Measurements from ENCODE around the gene RAB6A.
"Not testable (repeated sequence)": the region's sequence is repeated elsewhere in the genome, so short reads cannot be mapped to it uniquely, and the experiment has no call there.

The RAB6A gene

DNA sequence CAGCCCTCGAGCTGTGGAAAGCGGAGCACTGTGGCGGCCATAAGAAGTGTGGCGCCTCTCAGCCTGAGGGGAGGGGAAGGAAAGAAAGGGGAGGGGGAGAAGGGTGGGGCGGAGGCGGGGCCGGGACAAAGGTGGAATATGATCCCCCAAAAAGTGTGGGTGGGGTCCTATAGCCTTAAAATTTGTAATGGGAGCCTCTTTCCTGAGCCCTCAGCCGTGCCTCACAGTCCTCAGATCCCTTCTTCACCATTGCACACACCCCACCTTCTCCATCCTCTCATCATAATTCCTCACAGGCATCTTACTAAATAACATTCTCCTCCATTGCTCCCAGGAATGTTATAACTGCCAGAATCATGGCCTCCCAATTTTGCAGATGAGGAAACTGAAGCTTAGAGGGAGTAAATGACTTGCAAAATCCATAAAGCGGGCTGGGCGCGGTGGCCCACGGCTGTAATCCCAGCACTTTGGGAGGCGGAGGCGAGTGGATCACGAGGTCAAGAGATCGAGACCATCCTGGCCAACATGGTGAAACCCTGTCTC lies 600 bp upstream of the RAB6A start:
- no peak for DNase-seq

DNA sequence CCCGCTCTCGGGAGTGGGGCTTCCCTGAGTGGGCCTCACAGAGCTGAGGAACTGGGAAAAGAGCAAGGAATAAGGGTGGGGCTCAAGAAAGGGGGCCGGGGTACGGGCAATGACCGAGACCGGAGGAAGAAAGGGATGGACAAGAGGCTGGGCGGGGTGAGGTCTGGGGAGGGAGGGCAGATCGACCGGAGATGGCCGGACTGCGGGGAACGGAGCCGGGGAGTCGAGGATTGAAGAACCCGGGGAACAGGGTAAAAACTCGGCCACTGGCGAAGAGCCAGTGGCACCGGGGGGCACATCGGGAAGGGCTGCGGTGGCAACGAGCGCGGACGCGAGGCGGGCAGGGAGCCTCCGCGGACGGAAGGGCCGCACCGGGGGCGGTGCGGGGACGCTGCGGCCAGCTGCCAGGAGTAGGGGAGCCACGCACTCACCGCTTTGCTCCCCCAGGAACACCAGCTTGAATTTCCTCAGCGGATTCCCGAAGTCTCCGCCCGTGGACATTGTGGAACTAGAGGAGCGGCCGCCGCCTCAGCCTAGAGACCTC lies 667 bp downstream of the RAB6A start:
- peak; percentile 35 for DNase-seq

DNA sequence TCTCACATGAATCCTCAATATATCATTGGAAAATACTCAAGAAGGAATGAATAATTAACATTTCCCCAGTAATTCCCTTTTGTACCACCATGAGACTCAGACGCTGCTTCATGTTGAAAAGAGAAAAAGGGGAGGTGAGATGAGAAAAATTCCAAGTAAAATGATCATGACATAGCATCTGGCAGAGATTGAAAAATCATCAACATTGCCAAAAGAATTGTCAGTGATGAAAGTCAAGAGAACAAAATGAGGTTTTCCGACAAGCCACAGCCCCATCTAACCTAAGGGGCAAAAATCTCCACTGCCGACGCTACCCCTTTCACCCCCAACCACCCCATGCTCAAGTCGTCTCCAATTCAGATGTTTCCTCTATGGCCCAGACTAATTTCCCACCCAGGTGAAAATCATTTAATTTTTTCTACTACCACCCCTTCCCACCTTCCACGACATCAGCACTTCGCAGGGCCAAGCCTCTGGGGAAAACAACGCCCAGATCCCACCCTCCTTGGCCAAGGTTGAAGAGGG lies 1.2 kb downstream of the RAB6A start:
- DNase-seq = no peak

DNA sequence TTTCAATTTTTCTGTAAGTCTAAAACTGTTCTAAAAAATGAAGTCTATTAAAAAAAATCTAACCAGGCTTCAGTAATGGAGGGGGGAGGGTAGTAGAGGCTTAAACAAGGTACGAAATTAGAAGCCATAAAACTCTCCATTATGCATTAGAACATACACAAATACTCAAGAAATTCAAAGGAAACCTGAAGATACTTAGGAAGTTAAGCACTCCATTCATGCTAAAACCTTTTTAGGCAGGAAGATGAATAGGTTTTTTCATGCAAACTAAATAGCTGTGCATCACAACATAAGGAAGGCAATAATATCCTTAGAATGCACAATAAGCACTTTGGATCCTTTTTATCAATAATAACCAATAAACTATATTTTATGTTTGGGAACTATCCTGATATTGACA lies 2.4 kb downstream of the RAB6A start:
- no peak for DNase-seq

DNA sequence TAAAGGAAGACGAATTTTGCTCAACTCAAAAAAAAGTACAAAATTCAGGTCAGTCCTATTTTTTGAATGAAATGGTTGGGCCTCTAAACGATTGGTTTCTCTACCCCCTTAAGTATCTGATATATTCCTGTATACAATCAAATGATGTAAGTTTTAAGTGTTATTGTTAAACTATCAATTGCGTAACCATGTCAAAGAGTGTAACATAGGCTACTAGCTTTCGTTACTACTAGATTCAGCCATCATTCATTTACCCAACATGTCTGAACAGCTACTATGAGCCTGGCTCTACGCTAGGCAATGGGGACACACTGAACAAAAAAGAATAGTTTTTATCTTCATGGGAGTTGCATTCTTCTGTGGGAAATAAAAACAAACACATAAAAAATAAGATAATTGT lies 3.3 kb downstream of the RAB6A start:
- no peak for DNase-seq

DNA sequence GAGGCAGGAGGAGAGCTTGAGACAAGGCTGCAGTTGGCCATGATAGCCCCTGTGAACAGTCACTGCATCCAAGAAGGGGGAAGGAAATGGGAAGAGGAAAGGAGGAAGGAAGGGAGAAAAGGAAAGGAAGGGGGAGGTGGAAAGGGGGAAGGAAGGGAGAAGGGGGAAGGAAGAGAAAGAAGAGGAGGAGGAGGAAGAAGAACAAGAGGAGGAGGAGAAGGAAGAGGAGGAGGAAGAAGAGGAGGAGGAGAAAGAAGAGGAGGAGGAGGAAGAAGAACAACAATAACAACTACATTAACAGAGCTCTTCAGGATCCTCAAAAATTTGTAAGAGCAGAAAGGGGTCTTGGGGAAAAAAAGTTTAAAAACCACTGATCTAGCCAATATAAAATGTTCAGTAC lies 5.2 kb downstream of the RAB6A start:
- no peak for DNase-seq

DNA sequence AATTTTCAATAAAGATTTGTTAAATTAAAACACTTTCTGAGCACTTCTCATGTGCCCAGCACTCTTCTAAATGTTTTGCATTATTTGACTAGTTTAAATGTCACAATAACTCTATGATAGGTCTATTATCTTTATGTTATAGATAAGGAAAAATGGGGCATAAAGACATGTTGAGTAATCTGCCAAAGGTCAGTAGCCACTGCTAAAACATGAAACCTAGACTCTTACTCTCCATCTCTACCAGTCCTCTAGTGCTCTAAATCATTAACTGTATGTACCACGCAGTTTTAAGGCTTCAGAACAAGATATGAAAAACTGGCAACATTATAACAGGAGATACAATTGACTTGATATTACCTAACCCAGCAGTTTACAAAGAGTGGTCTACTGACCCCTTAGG lies 6.9 kb downstream of the RAB6A start:
- DNase-seq = no peak

DNA sequence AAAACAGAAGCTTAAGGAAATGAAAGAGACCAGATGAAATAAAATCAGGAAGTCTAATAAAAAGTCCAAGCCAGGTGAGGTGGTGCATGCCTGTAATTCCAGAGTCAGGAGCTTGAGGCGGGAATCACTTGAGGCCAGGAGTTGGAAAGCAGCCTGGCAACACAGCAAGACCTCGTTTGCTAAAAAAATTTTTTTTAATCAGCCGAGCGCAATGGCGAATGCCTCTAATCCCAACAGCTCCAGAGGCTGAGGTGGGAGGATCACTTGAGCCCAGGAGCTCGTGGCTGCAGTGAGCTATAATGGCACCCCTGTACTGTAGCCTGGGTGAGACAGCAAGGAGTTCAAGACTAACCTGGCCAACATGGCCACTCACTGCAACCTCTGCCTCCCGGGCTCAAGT lies 8.0 kb downstream of the RAB6A start:
- no peak for DNase-seq

DNA sequence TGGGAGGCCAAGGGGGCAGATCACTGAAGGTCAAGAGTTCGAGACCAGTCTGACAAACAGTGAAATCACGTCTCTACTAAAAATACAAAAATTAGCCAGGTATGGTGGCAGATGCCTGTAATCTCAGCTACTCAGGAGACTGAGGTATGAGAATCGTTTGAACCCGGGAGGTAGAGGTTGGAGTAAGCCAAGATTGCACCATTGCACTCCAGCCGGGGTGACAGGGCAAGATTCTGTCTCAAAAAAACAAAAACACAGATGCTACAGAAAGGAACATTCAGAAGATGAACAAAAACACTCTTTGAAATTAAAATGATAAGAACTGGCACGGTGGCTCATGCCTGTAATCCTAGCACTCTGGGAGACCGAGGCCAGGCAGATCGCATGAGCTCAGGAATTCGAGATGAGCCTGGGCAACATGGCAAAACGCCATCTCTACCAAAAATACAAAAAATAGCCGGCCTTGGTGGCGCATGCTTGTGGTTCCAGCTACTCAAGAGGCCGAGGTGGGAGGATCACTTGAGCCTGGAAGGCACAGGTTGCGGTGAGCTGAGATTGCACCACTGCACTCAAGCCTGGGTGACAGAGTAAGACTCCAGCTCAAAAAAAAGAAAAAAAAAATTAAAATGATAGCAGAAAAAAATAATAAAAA lies 8.5 kb downstream of the RAB6A start:
- no peak for DNase-seq

DNA sequence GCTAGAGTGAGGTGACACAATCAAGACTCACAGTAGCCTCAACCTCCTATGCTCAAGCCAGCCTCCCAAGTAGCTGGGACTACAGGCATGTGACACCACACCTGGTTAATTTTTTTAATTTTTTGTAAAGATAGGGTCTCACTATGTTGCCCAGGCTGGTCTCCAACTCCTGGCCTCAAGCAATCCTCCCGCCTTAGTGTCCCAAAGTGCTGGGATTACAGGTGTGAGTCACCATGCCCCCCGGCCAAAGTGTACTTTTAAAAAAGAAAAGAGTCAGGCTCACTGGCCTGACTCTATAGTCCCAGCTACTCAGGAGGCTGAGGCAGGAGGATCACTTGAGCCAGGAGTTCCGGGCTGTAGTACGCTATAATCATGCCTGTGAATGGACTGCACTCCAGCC lies 10.0 kb downstream of the RAB6A start:
- DNase-seq = not testable (repeated sequence)

DNA sequence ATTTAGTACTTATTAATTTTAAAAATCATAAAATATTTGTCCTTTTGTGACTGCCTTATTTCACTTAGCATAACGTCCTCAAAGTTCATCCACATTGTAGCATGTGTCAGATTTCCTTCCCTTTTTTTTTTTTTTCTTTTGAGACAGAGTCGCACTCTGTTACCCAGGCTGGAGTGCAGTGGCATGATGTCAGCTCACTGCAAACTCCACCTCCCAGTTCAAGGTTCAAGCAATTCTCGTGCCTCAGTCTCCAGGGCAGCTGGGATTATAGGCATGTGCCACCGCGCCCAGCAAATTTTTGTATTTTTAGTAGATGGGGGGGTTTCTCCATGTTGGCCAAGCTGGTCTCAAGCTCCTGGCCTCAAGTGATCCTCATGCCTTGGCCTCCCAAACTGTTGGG lies 10.6 kb downstream of the RAB6A start:
- no peak for DNase-seq

DNA sequence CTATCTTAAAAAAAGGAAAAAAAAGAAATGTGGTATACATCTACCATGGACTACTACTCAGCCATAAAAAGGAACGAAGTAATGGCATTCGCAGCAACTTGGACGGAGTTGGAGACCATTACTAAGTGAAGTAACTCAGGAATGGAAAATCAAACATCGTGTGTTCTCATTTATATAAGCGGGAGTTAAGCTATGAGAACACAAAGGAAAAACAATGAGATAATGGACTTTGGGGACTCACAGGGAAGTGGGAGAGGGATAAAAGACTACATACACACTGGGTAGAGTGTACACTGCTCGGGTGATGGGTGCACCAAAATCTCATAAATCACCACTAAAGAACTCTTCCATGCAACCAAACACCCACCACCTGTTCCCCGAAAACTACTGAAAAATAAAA lies 11.8 kb downstream of the RAB6A start:
- DNase-seq = no peak

DNA sequence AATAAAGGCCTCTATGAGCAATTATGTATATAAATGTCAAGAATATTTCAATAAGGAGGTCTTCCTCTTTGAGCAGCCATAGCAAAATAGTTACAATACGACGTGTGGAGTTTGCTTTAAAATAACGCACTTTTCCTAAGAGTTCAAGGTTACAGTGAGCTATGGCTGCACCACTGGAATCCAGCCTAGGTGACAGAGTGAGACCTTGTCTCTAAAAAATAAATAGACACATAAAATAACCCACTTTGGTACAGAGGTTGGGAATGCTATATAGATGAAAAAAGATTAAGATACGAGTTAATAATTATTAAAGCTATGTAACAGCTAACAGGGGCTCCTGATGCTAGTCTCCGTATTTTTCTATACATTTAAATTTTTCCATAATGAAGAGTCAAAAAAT lies 12.6 kb downstream of the RAB6A start:
- DNase-seq = no peak

DNA sequence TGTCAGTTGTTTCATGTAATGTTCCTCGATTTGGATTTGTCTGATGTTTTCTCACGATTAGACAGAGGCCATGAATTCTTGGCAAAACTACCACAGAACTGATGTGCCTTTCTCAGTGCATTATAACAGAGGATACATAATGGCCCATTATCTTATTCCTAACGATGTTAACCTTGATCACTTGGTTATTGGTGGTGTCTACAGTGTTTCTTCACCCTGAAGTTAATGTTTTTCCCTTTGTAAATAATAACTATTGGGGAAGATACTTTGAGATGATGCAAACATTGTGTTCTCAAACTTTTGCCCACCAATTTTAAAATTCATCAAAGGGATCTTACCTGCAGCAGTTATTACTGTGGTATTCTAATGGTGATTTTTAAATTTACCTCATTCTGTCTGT lies 13.1 kb downstream of the RAB6A start:
- DNase-seq = no peak

DNA sequence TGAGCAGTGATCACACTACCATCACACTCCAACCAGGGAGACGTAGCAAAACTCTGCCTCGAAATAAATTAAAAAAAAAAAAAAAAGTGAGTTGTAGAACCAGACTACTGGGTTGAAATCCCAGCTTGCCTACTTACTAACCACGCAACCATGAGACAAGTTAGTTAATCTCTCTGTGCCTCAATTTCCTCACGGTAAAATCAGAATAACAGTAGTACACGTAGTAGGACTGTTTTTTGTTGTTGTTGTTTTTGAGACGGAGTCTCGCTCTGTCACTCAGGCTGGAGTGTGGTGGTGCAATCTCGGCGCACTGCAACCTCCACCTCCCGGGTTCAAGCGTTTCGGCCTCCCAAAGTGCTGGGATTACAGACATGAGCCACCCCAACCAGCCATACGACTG lies 14.2 kb downstream of the RAB6A start:
- no peak for DNase-seq

DNA sequence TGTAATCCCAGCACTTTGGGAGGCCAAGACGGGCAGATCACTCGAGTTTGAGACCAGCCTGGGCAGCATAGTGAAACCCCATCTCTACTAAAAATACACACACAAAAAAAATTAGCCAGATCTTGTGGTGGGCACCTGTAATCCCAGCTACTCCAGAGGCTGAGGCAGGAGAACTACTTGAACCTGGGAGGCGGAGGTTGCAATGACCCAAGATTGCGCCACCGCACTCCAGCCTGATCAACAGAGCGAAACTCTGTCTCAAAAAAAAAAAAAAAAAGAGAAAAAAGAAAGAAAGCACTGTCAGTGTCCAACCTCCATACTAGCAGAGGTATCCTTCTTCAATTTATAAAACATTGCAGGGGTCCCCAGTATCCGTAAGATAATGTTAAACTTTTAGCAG lies 17.8 kb downstream of the RAB6A start:
- DNase-seq = no peak

DNA sequence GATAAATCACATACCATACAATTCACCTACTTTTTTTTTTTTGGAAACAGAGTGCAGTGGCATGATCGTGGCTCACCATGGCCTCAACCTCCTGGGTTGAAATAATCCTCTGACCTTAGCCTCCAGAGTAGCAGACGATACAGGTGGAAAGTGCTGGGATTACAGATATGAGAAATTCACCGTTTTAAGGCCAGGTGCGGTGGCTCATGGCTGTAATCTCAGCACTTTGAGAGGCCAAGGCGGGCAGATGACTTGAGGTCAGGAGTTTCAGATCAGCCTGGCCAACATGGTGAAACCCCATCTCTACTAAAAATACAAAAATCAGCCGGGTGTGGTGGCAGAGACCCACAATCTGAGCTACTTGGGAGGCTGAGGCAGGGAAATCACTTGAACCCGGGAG lies 24.9 kb downstream of the RAB6A start:
- not testable (repeated sequence) for DNase-seq

DNA sequence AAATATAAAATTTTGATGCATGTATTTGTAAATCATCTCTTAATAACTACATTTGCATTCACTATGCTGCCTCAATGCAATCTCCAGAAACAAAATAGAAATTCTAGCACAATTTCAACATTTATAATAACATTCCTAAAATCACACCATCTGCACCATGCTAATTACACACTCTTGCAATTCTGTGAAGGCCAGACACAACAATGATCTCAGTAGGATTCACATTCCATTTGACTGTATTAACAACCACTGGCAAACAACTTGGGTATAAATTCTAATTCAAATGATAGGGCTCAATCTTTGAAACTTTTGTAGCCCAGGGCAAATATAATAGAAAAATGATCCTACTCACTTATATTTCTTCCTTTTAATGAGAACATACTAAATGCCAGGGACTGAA lies 25.9 kb downstream of the RAB6A start:
- DNase-seq = no peak

DNA sequence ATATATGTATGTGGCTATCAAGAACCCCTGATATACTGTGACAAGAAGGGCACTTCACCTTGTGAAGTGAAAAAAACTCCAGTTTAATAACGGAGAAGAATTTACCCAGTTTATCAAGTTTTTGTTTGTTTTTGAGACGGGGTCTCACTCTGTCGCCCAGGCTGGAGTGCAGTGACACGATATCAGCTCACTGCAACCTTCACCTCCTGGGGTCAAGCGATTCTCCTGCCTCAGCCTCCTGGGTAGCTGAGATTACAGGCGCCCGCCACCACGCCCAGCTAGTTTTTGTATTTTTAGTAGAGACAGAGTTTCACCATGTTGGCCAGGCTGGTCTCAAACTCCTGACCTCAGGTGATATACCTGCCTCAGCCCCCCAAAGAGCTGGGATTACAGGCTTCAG lies 26.9 kb downstream of the RAB6A start:
- DNase-seq = not testable (repeated sequence)

DNA sequence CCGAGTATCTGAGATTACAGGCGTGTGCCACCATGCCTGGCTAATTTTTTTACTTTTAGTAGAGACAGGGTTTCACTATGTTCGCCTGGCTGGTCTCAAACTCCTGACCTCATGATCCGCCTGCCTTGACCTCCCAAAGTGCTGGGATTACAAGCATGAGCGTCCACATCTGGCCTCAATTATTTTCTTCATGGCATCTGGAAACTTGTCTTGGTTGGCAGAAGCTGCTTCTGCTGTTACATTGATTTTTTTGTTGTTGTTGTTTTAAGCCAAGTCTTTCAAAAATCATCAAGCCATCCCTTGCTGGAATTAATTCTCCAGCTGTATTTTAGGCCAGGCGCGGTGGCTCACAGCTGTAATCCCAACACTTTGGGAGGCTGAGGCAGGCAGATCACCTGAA lies 27.9 kb downstream of the RAB6A start:
- DNase-seq = not testable (repeated sequence)

DNA sequence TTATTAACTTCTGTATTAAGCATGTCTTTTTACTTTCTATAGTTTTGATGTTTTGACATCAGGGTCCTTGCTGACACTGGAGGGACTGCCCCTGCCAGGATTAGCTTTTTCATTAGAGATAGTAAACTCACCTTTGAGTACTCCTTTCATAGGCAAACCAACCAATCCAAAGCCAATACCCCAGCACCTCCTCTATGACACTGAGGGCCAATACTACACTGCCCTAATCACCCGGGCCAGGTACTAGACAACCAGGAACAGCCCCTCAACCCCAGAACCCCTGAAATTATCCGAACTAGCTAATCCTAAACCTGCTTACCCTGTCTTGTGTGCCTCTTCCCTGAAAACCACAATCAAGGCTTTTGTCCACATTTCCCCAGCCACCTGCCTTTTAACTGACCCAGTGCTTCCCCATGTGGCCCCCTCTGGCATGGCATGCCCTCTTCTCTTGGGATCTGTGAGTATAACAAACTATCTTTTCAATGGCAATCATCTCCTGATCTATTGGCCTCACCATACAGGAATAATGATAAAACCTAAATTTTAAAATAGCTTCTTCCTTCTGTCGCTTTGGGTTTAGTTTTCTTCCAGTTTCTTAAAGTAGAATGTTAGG lies 31.2 kb downstream of the RAB6A start:
- DNase-seq = peak; percentile 32

DNA sequence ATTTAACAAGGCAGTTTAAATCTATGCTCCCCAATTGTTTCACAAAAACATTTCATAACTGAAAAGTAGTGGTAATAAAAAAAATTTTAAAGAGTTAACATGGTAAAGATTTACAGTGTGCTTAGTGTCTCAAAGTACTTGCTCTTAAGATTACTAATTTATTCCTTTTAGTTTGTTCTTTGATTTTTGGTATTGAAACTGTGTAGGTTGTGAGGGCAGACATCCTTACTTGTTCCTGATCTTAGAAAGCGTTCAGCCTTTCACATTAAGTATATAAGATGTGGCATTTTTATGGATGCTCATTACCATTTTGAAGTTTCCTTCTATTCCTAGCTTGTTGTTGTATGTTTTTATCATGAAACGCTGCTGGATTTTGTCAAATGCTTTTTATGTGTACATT lies 32.9 kb downstream of the RAB6A start:
- DNase-seq = no peak

DNA sequence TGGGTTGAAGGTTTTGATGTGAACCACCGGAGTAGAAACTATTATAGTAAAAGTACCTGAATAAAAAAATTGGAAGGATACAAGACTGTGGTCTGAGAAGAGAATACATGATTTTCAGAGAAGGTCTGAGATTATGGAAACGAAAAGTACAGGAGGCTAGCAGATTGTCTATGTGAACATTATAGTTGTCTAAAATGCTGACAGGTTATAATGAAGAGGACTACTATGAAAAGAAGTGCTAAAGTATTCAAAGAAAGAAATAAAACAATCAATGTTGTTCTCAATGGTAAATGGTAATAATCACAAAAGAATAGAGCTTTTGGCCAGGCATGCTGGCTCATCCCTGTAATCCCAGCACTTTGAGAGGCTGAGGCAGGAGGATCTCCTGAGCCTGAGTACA lies 34.0 kb downstream of the RAB6A start:
- no peak for DNase-seq

DNA sequence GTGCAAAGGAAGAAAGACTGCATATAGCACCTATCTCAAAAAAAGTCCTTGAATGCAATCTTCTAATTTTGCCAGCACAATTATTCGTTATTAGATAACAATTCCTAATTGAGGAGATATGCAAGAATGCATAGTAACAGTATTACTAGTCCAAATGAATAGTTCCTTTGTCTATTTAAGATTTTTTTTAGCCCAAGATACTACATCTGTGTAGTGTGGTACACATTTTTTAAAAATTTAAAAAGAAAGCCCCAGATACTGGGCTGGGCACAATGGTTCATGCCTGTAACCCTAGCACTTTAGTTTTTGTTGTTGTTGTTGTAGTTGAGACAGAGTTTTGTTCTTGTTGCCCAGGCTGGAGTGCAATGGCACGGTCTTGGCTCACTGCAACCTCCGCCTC lies 43.7 kb downstream of the RAB6A start:
- DNase-seq = no peak

All from 8988T (cell line).